K562 (cell line): ENCODE measurements around the gene CNRIP1. TPM values are rescaled to one million over a fixed set of nuclear protein-coding genes. Genes with fewer than 3 reads are reported as not detected.

Experiments used
- ATAC-seq: fragments of 200-7000 bp; cut with Tn5 transposase; 3 replicates; pipeline ENCODE4 v1.9.1; 2020; ENCODE audit warnings: moderate library complexity
- BruUV-seq: library from RNA; stranded (reverse); fragments of 400-500 nt; replicated peaks from 2 replicates; lab custom pipeline; 2021; lab: Mats Ljungman, UMichigan
- CTCF ChIA-PET: fragments of 300-600 bp; formaldehyde crosslinking; extraction: SDS; loops from one replicate; lab custom pipeline; 2021; ENCODE audit warnings: low intra/inter-chr PET ratio; lab: Yijun Ruan, JAX
- POLR2A ChIA-PET: fragments of 300-600, 350-650 bp; sonication (Branson Sonifier 250); formaldehyde crosslinking; extraction: SDS; loops from one replicate; lab custom pipeline; 2021; ENCODE audit warnings: antibody characterized with exemption, inconsistent platforms; lab: Yijun Ruan, JAX
- DNase-seq, 4 experiments: peaks; one replicate each; pipeline versions ENCODE4 v3.0.0 to v3.0.0-alpha.2; 2011 to 2018; ENCODE audit warnings: low spot score in 3 of 4, mixed read lengths in 3 of 4; ENCODE audit errors: extremely low read depth in 1 of 4
- FAIRE-seq: peaks from 2 replicates; lab custom pipeline; 2011; peaks lifted over from hg19 to GRCh38; lab: Jason Lieb, UNC
- H2AFZ ChIP-seq: 2 replicates; pipeline ENCODE4 v1.6.0; 2011; ENCODE audit warnings: low read depth, low read length, control low read depth, inconsistent platforms
- H3K27ac ChIP-seq: fragments of 200-600 bp; 3 replicates; pipeline ENCODE4 v1.8.0; 2011; ENCODE audit warnings: low read depth, mild to moderate bottlenecking, control low read depth, inconsistent platforms, low read length, moderate library complexity, mixed read lengths; ENCODE audit errors: extremely low read depth
- H3K27me3 ChIP-seq, 2 experiments: fragments of 300-600 bp in 1 of 2; 2 replicates in 1 of 2; 3 replicates in 1 of 2; pipeline versions ENCODE4 v1.6.0 to v1.8.0; 2011; ENCODE audit warnings: inconsistent platforms in 2 of 2, low read length in 2 of 2, mild to moderate bottlenecking in 1 of 2, mixed read lengths in 1 of 2, moderate library complexity in 1 of 2; ENCODE audit not compliant: control insufficient read depth in 2 of 2, insufficient read depth in 2 of 2
- H3K36me3 ChIP-seq: fragments of 300-600 bp; 3 replicates; pipeline ENCODE4 v1.8.0; 2011; ENCODE audit warnings: mild to moderate bottlenecking, low read length, inconsistent platforms; ENCODE audit not compliant: control insufficient read depth, insufficient read depth
- H3K4me1 ChIP-seq, 2 experiments: fragments of 200-600 bp in 1 of 2; replicated peaks in 1 of 2; 2 replicates in 1 of 2; 3 replicates in 1 of 2; pipeline versions ENCODE4 v1.5.1 to v1.8.0; 2011; ENCODE audit warnings: inconsistent platforms in 2 of 2, low read length in 2 of 2, mild to moderate bottlenecking in 1 of 2, mixed read lengths in 1 of 2, moderate library complexity in 1 of 2; ENCODE audit not compliant: control insufficient read depth in 2 of 2, insufficient read depth in 2 of 2
- H3K4me2 ChIP-seq: 2 replicates; pipeline ENCODE4 v1.6.1; 2011; ENCODE audit warnings: low read length, control low read depth, inconsistent platforms, mixed read lengths; ENCODE audit not compliant: insufficient read depth
- H3K4me3 ChIP-seq: fragments of 200-600 bp; sonication (generic), shearing (Covaris generic); 2 replicates; pipeline ENCODE4 v1.5.1; 2016; ENCODE audit warnings: control low read depth, inconsistent platforms
- H3K79me2 ChIP-seq: fragments of 200-600 bp; 3 replicates; pipeline ENCODE4 v1.8.0; 2011; ENCODE audit warnings: low read length, inconsistent platforms; ENCODE audit not compliant: control insufficient read depth, insufficient read depth
- H3K9ac ChIP-seq, 2 experiments: 2 replicates each; pipeline versions ENCODE4 v1.6.0 to v1.6.1; 2011; ENCODE audit warnings: low read depth in 2 of 2, low read length in 2 of 2, control low read depth in 1 of 2, inconsistent platforms in 1 of 2, mild to moderate bottlenecking in 1 of 2, mixed read lengths in 1 of 2; ENCODE audit not compliant: insufficient read depth in 1 of 2
- H3K9me1 ChIP-seq: one replicate; pipeline ENCODE4 v1.6.0; 2011; ENCODE audit warnings: inconsistent platforms, mild to moderate bottlenecking, low read length, moderate library complexity; ENCODE audit not compliant: control insufficient read depth, insufficient read depth
- H3K9me3 ChIP-seq: replicated peaks from 2 replicates; pipeline ENCODE4 v1.5.1; 2011; ENCODE audit warnings: low read depth, low read length, inconsistent platforms; ENCODE audit not compliant: control insufficient read depth, insufficient read depth
- H4K20me1 ChIP-seq: replicated peaks from 2 replicates; pipeline ENCODE4 v1.6.1; 2011; ENCODE audit warnings: low read length, inconsistent platforms, mixed read lengths; ENCODE audit not compliant: control insufficient read depth, insufficient read depth
- ATF6 ChIP-seq: sonication (generic); formaldehyde crosslinking; IDR thresholded peaks from 2 replicates; pipeline ENCODE4 v1.4.0; 2020; ENCODE audit warnings: mild to moderate bottlenecking, missing genetic modification reagents
- FOXA3 ChIP-seq, 2 experiments: fragments of 450-650 bp in 1 of 2; sonication (generic) in 1 of 2; formaldehyde crosslinking; IDR thresholded peaks in 1 of 2; conservative IDR thresholded peaks in 1 of 2; 2 replicates each; pipeline versions ENCODE4 v1.4.0 to v1.8.0; 2020 to 2022; ENCODE audit warnings: mild to moderate bottlenecking in 2 of 2, missing genetic modification reagents in 1 of 2
- MAZ ChIP-seq, 2 experiments: fragments of 450-650 bp in 1 of 2; sonication (generic) in 1 of 2; formaldehyde crosslinking; IDR thresholded peaks in 1 of 2; conservative IDR thresholded peaks in 1 of 2; 2 replicates each; pipeline versions ENCODE4 v1.4.0 to v1.5.0; 2020; ENCODE audit warnings: mild to moderate bottlenecking in 1 of 2, missing genetic modification reagents in 1 of 2
- MEIS2 ChIP-seq: fragments of 450-650 bp; IDR thresholded peaks from 2 replicates; pipeline ENCODE4 v1.6.1; 2014; ENCODE audit warnings: mild to moderate bottlenecking; ENCODE audit not compliant: partially characterized antibody
- PBX2 ChIP-seq, 2 experiments: IDR thresholded peaks in 1 of 2; conservative IDR thresholded peaks in 1 of 2; 2 replicates each; pipeline ENCODE4 v1.6.1; 2016; ENCODE audit warnings: low read depth in 2 of 2, mild to moderate bottlenecking in 1 of 2, missing compliant biosample characterization in 1 of 2, missing genetic modification characterization in 1 of 2, moderate library complexity in 1 of 2
- RBM17 ChIP-seq: fragments of 200-400 bp; formaldehyde crosslinking; IDR thresholded peaks from 2 replicates; pipeline ENCODE4 v1.6.1; 2017; ENCODE audit warnings: low read depth, mild to moderate bottlenecking, low read length, borderline replicate concordance
- SOX6 ChIP-seq: fragments of 450-650 bp; IDR thresholded peaks from 2 replicates; pipeline ENCODE4 v1.6.1; 2014; ENCODE audit warnings: mild to moderate bottlenecking
- SPI1 ChIP-seq: IDR thresholded peaks from 2 replicates; pipeline ENCODE4 v1.6.1; 2011; ENCODE audit warnings: low read depth, low read length, control low read depth, borderline replicate concordance
- USF1 ChIP-seq: sonication (generic); formaldehyde crosslinking; IDR thresholded peaks from 2 replicates; pipeline ENCODE4 v1.9.0; 2022; ENCODE audit warnings: mild to moderate bottlenecking, missing genetic modification reagents
- WGBS: fragments of 100-300 bp; shearing (Covaris generic); methylation state at CpG from one replicate; pipeline ENCODE4 v1.1.6; 2016; ENCODE audit warnings: low coverage, mixed read lengths; ENCODE audit not compliant: insufficient coverage; ENCODE audit errors: missing lambda C conversion rate; 5-methylcytosine and 5-hydroxymethylcytosine counted together
- in situ Hi-C: fragments of 300-500 bp; cut with MboI; formaldehyde crosslinking; loops from 4 replicates; pipeline ENCODE4 v1.15.0; 2018; ENCODE audit warnings: inconsistent platforms, mixed read lengths
- intact Hi-C: fragments of 100-400 bp; cut with micrococcal nuclease; formaldehyde crosslinking; loops from 2 replicates; pipeline ENCODE4 v1.14.2; 2022
- polyA plus RNA-seq, 8 experiments: library from polyadenylated mRNA; depleted of rRNA in 4 of 8; stranded (reverse) in 5 of 8; unstranded in 3 of 8; fragments of >200 nt; fragmentation: Nextera tagmentation in 2 of 8; fragmentation: Illumina TruSeq in 1 of 8; extraction: Ambion mirVana in 2 of 8; extraction: Trizol in 1 of 8; gene quantifications; 2 replicates each; pipeline versions ENCODE4 v1.2.1 to v1.2.3, GENCODE V29; 2011 to 2014; ENCODE audit warnings: inconsistent platforms in 1 of 8, missing spikeins in 1 of 8
- total RNA-seq, 7 experiments: library from RNA; depleted of rRNA in 6 of 7; stranded (reverse); fragments of >200 nt in 6 of 7; fragmentation: Illumina TruSeq in 2 of 7; extraction: Trizol in 2 of 7; gene quantifications; 2 replicates each; pipeline versions ENCODE4 v1.2.1 to v1.2.3, GENCODE V29; 2011 to 2021; ENCODE audit warnings: low replicate concordance in 1 of 7
- TF ChIP-seq, protein P1 (sequence below): IDR thresholded peaks from 3 replicates; pipeline ENCODE4 v1.6.1; 2011; ENCODE audit warnings: borderline replicate concordance, mild to moderate bottlenecking; ENCODE audit not compliant: insufficient read length, insufficient read depth

The CNRIP1 gene
- total and polyA plus RNA-seq, 9 of the 15 experiments (the other 6 are each of a cell fraction or from before 2014, with no cell fraction given), result 0.59 to 2.1 (median 1.5) TPM

- TF ChIP-seq SPI1, result peak; percentile 54; the same call in 1 of the 2 replicates
- no peak for TF ChIP-seq MAZ (CRISPR knock-in tag; conservative IDR thresholded peaks at IDR 0.05 in 1 of 2, IDR thresholded peaks at IDR 0.05 in 1 of 2)
These were observed 53.1 kb downstream of the CNRIP1 start (continued) for GRCh38 chr2:68266655-68267054.

DNA sequence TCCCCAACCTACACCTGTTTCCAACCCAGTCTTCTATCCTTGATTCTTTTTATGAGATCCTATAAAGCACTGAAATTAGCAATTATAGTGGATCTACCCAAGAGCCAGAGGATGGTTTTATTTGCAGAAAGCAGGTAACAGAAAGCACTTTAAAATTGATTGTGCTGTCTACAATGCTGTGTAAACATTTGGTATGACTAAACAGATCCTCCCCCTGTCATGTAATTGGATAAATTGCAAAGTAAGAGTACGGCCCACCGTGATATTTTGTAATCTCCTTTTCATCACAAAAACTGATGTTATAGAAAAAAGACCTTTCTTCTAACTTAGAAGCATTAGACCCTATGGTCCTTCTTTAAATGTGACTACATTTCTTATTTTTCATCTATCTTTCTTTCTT is 56.1 kb downstream of the CNRIP1 start:
- Histone ChIP-seq H3K4me3 (no peak overlapping the region), H3K4me1 (0 out of 5 replicates have a peak, but pooled peaks cover 0 to 2% of the 10 kb centered on the region in 2 experiments), H3K27me3 (no peaks in the 10 kb centered on the region), H3K9me1 (no peaks in the 10 kb centered on the region), H3K9ac (no peak overlapping the region), H3K79me2 (no peaks in the 10 kb centered on the region), H4K20me1 (no peaks in the 10 kb centered on the region), H3K36me3 (no peaks in the 10 kb centered on the region), H3K27ac (no peak overlapping the region), H3K9me3 (no peaks in the 10 kb centered on the region), H2AFZ (peak overlapping the region; percentile 64), H3K4me2 (no peak overlapping the region; the same call in 1 of the 2 replicates)
- POLR2A ChIA-PET, result interaction anchor here (0.6 to 1.2 kb wide), 4 partner anchors 10 to 175 kb away, joined by 3 to 4 read pairs (median 3); partner anchors contain the start of gene PPP3R1
- in situ Hi-C loops, result no loop called here
- FAIRE-seq (peak; percentile 52), DNase-seq (no peak), ATAC-seq (peak; percentile 66)
- CTCF ChIA-PET, result interaction anchor here (0.8 kb wide), 1 partner anchor 141 kb away, joined by 3 read pairs; no protein-coding TSS in a partner anchor
- intact Hi-C loops, result no loop called here
- WGBS, result 31% methylated on average over 2 of the region's 2 CpGs
- no TSS peak for BruUV-seq
- no peak for TF ChIP-seq ATF6
- TF ChIP-seq MEIS2, result peak; percentile 27
- no peak for TF ChIP-seq RBM17
- 0 out of 4 replicates have a peak, but pooled peaks of 1 of the 2 experiments have one; percentile 28 for TF ChIP-seq FOXA3 (CRISPR knock-in tag; conservative IDR thresholded peaks at IDR 0.05 in 1 of 2, IDR thresholded peaks at IDR 0.05 in 1 of 2)
- TF ChIP-seq, protein P1, sequence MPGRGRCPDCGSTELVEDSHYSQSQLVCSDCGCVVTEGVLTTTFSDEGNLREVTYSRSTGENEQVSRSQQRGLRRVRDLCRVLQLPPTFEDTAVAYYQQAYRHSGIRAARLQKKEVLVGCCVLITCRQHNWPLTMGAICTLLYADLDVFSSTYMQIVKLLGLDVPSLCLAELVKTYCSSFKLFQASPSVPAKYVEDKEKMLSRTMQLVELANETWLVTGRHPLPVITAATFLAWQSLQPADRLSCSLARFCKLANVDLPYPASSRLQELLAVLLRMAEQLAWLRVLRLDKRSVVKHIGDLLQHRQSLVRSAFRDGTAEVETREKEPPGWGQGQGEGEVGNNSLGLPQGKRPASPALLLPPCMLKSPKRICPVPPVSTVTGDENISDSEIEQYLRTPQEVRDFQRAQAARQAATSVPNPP, result no peak
- TF ChIP-seq USF1, result no peak
- TF ChIP-seq SOX6, result 0 out of 2 replicates have a peak, but pooled peaks have one; percentile 15
- TF ChIP-seq PBX2 (CRISPR knock-in tag; IDR thresholded peaks at IDR 0.05; ENCODE audit: low read depth), result no peak
- 0 out of 2 replicates have a peak, but pooled peaks have one; percentile 7 for TF ChIP-seq PBX2 (tag; conservative IDR thresholded peaks at IDR 0.05; ENCODE audit: low read depth)
